Measurements from ENCODE around the gene HOTAIR.

HOTAIR gene

GRCh38 chr12:54010972-54011664 lies 36.4 kb upstream of the HOTAIR start:
- no peak for DNase-seq

- DNase-seq: no peak
Measured at GRCh38 chr12:54010053-54010971, 35.6 kb upstream of the HOTAIR start.

- DNase-seq: no peak
Measured at GRCh38 chr12:54009171-54010052, 34.7 kb upstream of the HOTAIR start.

GRCh38 chr12:54008260-54008552 lies 33.5 kb upstream of the HOTAIR start:
- DNase-seq: no peak

- no peak for DNase-seq
Measured at GRCh38 chr12:54007538-54008259, 32.9 kb upstream of the HOTAIR start.

GRCh38 chr12:54006559-54007220 lies 31.9 kb upstream of the HOTAIR start:
- DNase-seq: no peak

GRCh38 chr12:54005853-54006558 lies 31.3 kb upstream of the HOTAIR start:
- DNase-seq: peak; percentile 80 to 84

- no peak for DNase-seq
Measured at GRCh38 chr12:54005531-54005852, 30.7 kb upstream of the HOTAIR start.

GRCh38 chr12:54004841-54005530 lies 30.2 kb upstream of the HOTAIR start:
- no peak for DNase-seq

- DNase-seq: no peak
Measured at GRCh38 chr12:54004063-54004840, 29.5 kb upstream of the HOTAIR start.

GRCh38 chr12:54003625-54004024 lies 28.9 kb upstream of the HOTAIR start:
- DNase-seq: no peak

GRCh38 chr12:54002915-54003389 lies 28.2 kb upstream of the HOTAIR start:
- DNase-seq: no peak

- DNase-seq: no peak
Measured at GRCh38 chr12:54002278-54002914, 27.6 kb upstream of the HOTAIR start.

GRCh38 chr12:54001283-54002187 lies 26.8 kb upstream of the HOTAIR start:
- no peak for DNase-seq

- DNase-seq: no peak
Measured at GRCh38 chr12:54000116-54001114, 25.7 kb upstream of the HOTAIR start, which contains the start of gene HOXC9. Gene HOXC9, plus strand, starts transcription at chr12:54000161. Its CDS starts 28 bp downstream, at chr12:54000189.

- no peak for DNase-seq
Measured at GRCh38 chr12:53999559-54000115, 24.9 kb upstream of the HOTAIR start.

- no peak for DNase-seq
Measured at GRCh38 chr12:53998900-53999236, 24.1 kb upstream of the HOTAIR start.
